DND-41 (cell line): ENCODE measurements around the gene FLVCR1.
"Not testable (repeated sequence)": the region's sequence is repeated elsewhere in the genome, so short reads cannot be mapped to it uniquely, and the experiment has no call there.

Experiments used
- CTCF ChIP-seq: IDR thresholded peaks from 2 replicates; pipeline ENCODE4 v1.5.1; 2012; ENCODE audit warnings: borderline replicate concordance, low read length, moderate library complexity, mild to moderate bottlenecking; ENCODE audit not compliant: poor library complexity, severe bottlenecking; ENCODE audit errors: extremely low read depth
- EZH2 ChIP-seq: IDR thresholded peaks from 3 replicates; pipeline ENCODE4 v1.6.1; 2012; ENCODE audit warnings: borderline replicate concordance, low read depth, mild to moderate bottlenecking, moderate library complexity, low read length, inconsistent platforms; ENCODE audit not compliant: severe bottlenecking

GRCh38 chr1:212833211-212834207 lies 24.6 kb upstream of the FLVCR1 start:
- not testable (repeated sequence) for TF ChIP-seq CTCF, EZH2
